Pulmonary artery endothelial cell (primary cell): ENCODE data around the gene TPRG1L. TPM values are rescaled to one million over a fixed set of nuclear protein-coding genes. Genes with fewer than 3 reads are reported as not detected.

Experiments used
- DNase-seq: peaks from one replicate; pipeline ENCODE4 v3.0.0-alpha.2; 2011; ENCODE audit warnings: low read depth, low spot score
- total RNA-seq: library from RNA; depleted of rRNA; stranded (reverse); fragments of >200 nt; gene quantifications from 2 replicates; pipeline ENCODE4 v1.2.3, GENCODE V29; 2014

The TPRG1L gene
- total RNA-seq, 1 donor from 2014 or later = 33.0 TPM

- DNase-seq = no peak
Observed at GRCh38 chr1:3628445-3628844, 3.6 kb downstream of the TPRG1L start.

GRCh38 chr1:3629561-3630160, 4.8 kb downstream of the TPRG1L start:
- DNase-seq = no peak

- DNase-seq = no peak
Observed at GRCh38 chr1:3630161-3630611, 5.4 kb downstream of the TPRG1L start.

- DNase-seq = no peak
Observed at GRCh38 chr1:3630914-3631313, 6.1 kb downstream of the TPRG1L start.

GRCh38 chr1:3631320-3632260, 6.8 kb downstream of the TPRG1L start:
- DNase-seq = no peak

- no peak for DNase-seq
Observed at GRCh38 chr1:3632298-3632697, 7.5 kb downstream of the TPRG1L start.

GRCh38 chr1:3632716-3633343, 8.0 kb downstream of the TPRG1L start:
- DNase-seq = no peak

- no peak for DNase-seq
Observed at GRCh38 chr1:3633344-3634058, 8.7 kb downstream of the TPRG1L start.

GRCh38 chr1:3634059-3634800, 9.4 kb downstream of the TPRG1L start:
- no peak for DNase-seq

- no peak for DNase-seq
Observed at GRCh38 chr1:3636080-3636479, 11.3 kb downstream of the TPRG1L start.

- DNase-seq = no peak
Observed at GRCh38 chr1:3636531-3636930, 11.7 kb downstream of the TPRG1L start.

GRCh38 chr1:3638027-3638426, 13.2 kb downstream of the TPRG1L start:
- no peak for DNase-seq

GRCh38 chr1:3638676-3639075, 13.9 kb downstream of the TPRG1L start:
- DNase-seq = no peak

GRCh38 chr1:3639397-3639911, 14.6 kb downstream of the TPRG1L start:
- DNase-seq = no peak

GRCh38 chr1:3640121-3640837, 15.5 kb downstream of the TPRG1L start:
- DNase-seq = no peak

GRCh38 chr1:3641046-3641760, 16.4 kb downstream of the TPRG1L start:
- DNase-seq = no peak

GRCh38 chr1:3641816-3642215, 17.0 kb downstream of the TPRG1L start:
- no peak for DNase-seq

GRCh38 chr1:3642919-3643675, 18.3 kb downstream of the TPRG1L start:
- DNase-seq = no peak

- no peak for DNase-seq
Observed at GRCh38 chr1:3644273-3644672, 19.5 kb downstream of the TPRG1L start.
